CD4-positive, alpha-beta T cell treated with Interleukin-4 for 4 hours (primary cell): ENCODE results near the gene DGCR2.
"Not testable (repeated sequence)": the region's sequence is repeated elsewhere in the genome, so short reads cannot be mapped to it uniquely, and the experiment has no call there.

ENCODE experiments used
- DNase-seq: peaks from one replicate; pipeline ENCODE4 v3.0.0-alpha.2; 2020

Gene DGCR2

GRCh38 chr22:19072853-19073252 lies 49.4 kb downstream of the DGCR2 start:
- DNase-seq = not testable (repeated sequence)

GRCh38 chr22:19070397-19071169 lies 51.6 kb downstream of the DGCR2 start:
- DNase-seq = no peak

- no peak for DNase-seq
Measured at GRCh38 chr22:19069451-19069850, 52.8 kb downstream of the DGCR2 start.

GRCh38 chr22:19068784-19069271 lies 53.4 kb downstream of the DGCR2 start:
- DNase-seq = no peak

GRCh38 chr22:19067696-19068348 lies 54.4 kb downstream of the DGCR2 start:
- no peak for DNase-seq

GRCh38 chr22:19066531-19067271 lies 55.5 kb downstream of the DGCR2 start:
- no peak for DNase-seq

GRCh38 chr22:19065929-19066328 lies 56.3 kb downstream of the DGCR2 start:
- DNase-seq = no peak

GRCh38 chr22:19065298-19065859 lies 56.8 kb downstream of the DGCR2 start:
- no peak for DNase-seq

- DNase-seq = no peak
Measured at GRCh38 chr22:19064354-19065054, 57.7 kb downstream of the DGCR2 start.

GRCh38 chr22:19063581-19064353 lies 58.4 kb downstream of the DGCR2 start:
- DNase-seq = no peak

- no peak for DNase-seq
Measured at GRCh38 chr22:19062943-19063308, 59.3 kb downstream of the DGCR2 start.

- DNase-seq = no peak
Measured at GRCh38 chr22:19062139-19062942, 59.9 kb downstream of the DGCR2 start.

GRCh38 chr22:19061471-19062138 lies 60.6 kb downstream of the DGCR2 start:
- DNase-seq = no peak

GRCh38 chr22:19060356-19061009 lies 61.7 kb downstream of the DGCR2 start:
- no peak for DNase-seq

- DNase-seq = no peak
Measured at GRCh38 chr22:19059481-19060278, 62.5 kb downstream of the DGCR2 start.

- DNase-seq = no peak
Measured at GRCh38 chr22:19058713-19059451, 63.3 kb downstream of the DGCR2 start.

- no peak for DNase-seq
Measured at GRCh38 chr22:19057999-19058491, 64.2 kb downstream of the DGCR2 start.

- no peak for DNase-seq
Measured at GRCh38 chr22:19057539-19057938, 64.7 kb downstream of the DGCR2 start.
